T-helper 2 cell treated with Interferon-gamma antibody and Interleukin-4, amounts not matched to agents 100 ng/mL and 5 ng/mL, for 36 hours (primary cell): Measurements from ENCODE around the gene DEPDC5. TPM values are rescaled to one million over a fixed set of nuclear protein-coding genes. Genes with fewer than 3 reads are reported as not detected.
"Not testable (repeated sequence)": the region's sequence is repeated elsewhere in the genome, so short reads cannot be mapped to it uniquely, and the experiment has no call there.

Experiments used
- intact Hi-C: fragments of 100-400 bp; cut with micrococcal nuclease; formaldehyde crosslinking; loops from one replicate; pipeline ENCODE4 v1.15.1; 2023
- total RNA-seq: library from RNA; stranded (reverse); gene quantifications from 2 replicates; pipeline ENCODE4 v1.2.3, GENCODE V29; 2022

The DEPDC5 gene
- total RNA-seq, 1 donor from 2014 or later: 38.5 TPM

DNA sequence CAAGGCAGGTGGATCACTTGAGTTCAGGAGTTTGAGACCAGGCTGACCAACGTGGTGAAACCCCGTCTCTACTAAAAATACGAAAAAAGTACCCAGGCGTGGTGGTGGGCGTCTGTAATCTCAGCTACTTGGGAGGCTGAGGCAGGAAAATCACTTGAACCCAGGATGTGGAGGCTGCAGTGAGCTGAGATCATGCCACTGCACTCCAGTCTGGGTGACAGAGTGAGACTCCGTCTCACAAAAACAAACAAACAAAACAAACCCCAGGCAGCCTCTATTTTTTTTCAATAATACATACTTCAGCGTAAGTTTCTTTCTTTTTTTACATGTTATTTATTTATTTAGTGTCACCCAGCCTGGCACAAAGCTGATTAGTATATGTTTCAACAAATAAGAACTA, 60.1 kb downstream of the DEPDC5 start:
- intact Hi-C loops: not testable (repeated sequence)

DNA sequence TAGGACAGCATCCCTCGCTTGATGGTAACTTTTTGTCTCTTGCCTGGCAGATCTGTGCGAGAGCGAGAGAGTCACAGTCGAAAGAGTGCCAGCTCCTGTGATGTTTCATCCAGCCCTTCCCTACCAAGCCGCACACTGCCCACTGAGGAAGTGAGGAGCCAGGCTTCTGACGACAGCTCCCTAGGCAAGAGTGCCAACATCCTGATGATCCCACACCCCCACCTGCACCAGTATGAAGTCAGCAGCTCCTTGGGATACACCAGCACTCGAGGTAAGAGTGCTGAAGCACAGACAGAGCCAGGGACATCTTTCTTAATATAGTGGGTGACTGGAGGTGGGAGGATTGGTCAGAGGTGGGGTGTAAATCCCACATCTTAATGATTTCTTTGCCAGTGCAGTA, 61.1 kb downstream of the DEPDC5 start:
- intact Hi-C loops: no loop called here

DNA sequence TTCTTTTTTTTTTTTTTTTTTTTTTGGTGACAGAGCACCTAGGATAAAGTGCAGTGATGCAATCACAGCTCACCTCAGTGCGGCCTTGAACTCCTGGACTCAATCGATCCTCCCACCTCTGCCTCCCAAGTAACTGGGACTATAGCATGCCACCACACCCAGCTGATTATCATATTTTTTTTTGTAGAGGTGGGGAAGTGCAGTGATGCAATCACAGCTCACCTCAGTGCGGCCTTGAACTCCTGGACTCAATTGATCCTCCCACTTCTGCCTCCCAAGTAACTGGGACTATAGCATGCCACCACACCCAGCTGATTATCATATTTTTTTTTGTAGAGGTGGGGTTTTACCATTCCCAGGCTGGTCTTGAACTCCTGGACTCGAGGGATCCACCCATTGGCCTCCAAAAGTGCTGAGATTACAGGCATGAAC, 61.6 kb downstream of the DEPDC5 start:
- intact Hi-C loops: not testable (repeated sequence)

DNA sequence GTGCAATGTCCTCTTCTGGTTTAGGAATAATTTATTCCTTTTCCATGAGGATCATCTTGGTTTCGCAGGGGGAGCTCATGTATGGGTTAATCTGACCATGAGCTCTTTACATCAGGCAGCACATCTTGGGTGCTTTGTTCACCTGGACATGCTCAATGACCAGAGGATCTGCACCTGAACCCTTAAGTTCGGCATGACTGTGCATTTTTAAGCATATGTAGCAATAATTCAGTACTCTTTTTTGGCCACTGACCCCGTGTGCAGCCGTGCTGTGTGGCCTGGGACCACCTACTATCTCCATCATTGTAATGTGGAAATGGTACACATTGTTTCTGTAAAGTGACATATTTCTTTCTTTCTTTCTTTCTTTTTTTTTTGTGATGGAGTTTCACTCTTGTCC, 62.9 kb downstream of the DEPDC5 start:
- intact Hi-C loops: no loop called here

DNA sequence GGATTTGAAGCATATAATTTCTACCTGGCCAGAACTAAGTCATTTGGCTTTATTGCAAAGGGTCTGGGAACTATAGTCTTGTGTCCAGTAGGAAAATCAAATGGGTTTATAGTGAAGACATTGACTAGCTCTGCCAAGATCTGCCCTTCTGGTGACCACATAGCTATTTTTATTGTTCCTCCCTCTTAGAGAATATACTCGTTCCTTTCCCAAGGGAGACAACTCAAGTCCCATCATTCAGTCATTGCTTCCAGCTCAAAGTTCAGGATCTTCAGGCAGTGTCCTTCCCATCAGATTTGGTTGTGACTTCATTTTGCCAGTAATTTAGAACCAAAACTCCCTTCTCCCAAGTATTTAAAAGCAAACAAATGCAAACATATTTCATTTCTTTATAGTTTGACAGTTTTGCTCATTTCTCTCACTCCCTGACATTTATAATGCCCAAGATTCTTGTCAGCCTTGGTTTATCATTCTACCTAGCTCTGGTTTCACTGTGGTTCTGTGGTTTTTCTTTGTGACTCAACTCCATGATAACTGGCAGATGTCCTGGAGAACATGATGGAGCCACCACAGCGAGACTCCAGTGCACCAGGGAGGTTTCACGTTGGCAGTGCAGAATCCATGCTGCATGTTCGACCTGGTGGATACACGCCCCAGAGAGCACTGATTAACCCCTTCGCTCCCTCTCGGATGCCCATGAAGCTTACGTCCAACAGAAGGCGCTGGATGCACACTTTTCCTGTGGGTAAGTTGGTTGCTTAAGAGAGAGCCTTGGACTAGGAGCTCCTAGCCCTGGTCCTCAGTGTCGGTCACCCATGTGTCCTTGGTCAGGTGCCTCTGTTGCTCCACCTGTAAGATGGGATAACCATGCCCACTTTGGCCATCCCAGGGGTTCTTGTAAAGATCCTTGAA, 64.9 kb downstream of the DEPDC5 start:
- intact Hi-C loops: no loop called here

DNA sequence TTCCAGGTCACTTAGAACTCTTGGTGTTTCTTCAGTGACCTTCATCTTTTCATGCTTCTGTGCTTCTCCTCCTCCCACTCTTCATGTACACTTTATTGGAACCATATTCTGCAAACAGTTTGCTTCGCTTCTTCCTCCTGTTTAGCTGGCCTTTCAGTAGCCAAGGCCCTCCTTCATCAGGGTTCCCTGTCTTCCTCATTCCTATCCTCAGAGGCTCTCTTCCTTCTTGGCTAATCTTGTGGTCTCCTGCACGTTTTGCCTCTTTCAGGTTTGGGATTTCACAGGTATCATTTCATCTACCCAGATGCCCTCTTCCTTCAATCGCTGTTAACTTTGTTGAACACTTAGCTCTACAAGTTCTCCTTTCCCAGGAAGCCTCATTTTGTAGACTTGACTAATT, 66.8 kb downstream of the DEPDC5 start:
- intact Hi-C loops: no loop called here

DNA sequence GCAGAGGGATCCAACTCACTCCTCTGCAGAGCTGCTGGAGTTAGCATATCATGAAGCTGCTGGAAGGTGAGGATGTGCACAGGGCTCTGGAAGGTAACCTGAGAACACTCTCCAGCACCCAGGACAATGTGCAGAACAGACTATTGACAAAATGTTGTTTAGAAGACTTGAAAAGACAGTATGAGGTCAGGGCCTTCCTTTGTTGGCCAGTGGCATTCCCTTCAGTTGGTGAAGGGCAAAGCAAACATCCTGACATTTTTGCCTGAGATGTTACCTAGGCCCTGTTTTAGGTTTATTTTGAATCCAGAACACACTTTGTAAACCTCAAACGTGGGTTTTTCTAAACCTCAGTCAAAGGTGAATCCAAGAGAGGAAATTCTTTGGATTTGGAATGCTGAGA, 67.8 kb downstream of the DEPDC5 start:
- intact Hi-C loops: no loop called here

DNA sequence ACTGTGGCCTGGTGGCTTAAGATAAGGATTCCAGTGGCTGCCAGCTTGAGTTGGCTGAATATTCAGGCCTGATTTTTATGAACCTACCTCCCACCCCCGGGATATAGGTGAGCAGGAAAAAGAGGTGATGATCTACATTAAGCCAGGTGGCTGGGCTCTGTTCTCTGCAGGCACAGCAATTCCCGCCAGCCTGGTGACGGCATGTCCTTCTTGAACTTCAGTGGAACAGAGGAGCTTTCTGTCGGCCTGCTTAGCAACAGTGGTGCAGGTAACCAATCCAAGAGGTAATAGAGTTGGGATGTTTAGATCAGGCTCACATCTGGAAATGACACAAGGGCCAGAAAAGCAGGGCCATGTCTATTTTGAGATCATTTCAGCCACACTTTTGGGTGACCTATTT, 68.7 kb downstream of the DEPDC5 start:
- intact Hi-C loops: no loop called here

DNA sequence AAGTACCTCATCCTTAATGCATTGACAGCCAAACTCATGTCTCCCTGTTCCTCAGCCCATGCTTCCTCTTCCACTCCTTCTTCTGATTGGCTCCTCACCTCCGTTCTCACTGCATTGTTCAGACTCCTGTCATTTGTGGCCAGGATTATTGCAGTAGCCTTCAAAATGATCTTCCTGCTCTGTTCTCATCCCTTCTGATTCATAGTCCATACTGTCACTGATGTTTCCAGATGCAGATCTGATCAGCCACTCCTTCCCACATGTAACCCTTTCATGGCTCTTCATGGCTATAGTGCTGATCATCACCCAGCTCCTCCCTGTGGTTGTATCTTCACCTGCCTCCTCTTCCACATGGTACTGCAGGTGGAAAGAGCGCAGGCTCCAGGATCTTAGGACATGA, 71.7 kb downstream of the DEPDC5 start:
- intact Hi-C loops: no loop called here

DNA sequence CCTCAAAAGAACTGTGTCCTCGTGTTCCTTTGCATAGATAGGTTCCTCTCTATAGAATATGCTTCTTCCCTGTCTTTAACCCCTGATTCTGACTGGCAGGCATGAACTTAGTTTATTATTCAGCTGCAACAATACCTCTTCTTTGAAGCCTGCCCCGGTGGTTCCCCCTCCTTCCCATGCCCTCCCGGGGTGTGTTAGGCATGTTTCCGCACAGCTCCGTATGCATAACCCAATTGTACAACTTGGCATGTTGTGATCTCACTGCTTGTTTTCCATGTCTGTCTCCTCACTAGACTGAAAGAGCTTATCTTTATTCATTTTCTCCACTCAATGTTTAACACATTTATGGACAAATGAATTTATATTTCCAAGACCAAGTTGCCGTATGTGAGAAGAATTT, 72.6 kb downstream of the DEPDC5 start:
- intact Hi-C loops: no loop called here

DNA sequence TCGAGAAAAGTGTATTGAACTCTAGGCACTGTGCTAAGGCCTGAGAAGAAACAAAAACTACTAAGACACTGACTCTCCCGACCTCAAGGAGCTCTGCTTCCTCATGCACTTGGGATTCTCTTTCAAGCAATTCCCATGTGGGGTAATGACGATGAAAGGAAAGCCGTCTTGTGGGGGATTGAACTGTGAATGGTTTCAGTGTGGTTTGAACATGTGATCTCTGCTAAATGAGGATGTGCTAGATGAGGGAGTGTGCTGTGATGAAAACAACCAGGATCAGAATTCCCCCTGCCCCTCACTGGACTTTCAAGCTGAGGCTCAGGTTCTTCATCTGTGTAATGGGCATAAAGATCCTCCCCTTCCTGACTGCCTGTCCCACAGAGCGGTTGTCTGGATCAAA, 74.9 kb downstream of the DEPDC5 start:
- intact Hi-C loops: no loop called here

DNA sequence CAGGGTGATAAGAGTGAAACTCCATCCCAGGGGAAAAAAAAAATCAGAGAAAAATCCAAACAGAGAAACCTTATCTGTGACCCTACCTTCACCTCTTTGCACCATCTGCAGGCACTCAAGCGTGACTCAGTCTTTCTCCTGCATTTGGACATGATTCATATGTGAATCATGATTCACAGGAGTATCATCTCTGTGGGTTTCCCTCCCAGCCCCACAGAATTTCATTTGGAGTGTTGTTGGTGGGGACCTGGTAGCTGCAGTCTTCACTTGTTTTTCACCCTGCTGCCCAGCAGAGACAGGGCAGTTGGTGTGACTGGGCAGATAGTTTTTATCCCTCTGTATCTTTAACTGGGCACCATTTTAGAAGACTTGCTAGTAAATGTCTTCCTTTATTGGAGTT, 75.7 kb downstream of the DEPDC5 start:
- intact Hi-C loops: no loop called here

DNA sequence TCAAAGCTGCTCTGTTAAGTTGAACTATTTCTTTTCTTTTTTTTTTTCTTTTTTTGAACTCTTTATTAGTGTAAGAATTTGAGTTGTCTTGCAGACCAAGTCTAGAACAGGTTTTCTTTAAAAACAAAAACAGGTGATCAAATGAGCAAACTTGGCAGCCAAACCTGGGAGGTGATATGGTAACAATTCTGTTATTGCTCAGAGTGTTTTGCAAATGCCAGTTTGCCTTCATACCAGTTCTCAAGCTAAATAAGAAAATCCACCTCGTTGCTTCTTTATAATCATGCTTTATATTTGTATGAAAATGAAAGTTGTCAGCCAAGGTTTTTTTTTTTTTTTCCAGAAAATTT, 76.9 kb downstream of the DEPDC5 start:
- intact Hi-C loops: no loop called here

DNA sequence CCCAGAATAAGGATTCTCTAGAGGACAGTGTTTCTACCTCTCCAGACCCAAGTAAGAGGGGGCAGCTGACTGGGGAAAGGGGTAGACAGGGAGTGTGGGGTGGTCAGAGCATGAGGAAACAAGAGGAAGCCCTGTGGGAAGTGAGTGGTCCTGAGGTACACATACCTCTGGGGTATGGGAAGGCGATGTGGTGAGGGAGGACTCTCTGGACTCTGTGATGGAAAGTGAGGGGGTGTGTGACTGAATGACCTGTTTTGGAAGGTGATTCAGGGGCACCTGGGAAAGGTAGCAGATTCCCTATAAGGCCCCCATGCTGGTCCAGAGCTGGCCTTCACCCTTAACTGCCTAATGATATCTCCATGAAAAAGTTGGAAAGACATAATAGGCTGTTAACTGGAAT, 80.1 kb downstream of the DEPDC5 start:
- intact Hi-C loops: no loop called here

DNA sequence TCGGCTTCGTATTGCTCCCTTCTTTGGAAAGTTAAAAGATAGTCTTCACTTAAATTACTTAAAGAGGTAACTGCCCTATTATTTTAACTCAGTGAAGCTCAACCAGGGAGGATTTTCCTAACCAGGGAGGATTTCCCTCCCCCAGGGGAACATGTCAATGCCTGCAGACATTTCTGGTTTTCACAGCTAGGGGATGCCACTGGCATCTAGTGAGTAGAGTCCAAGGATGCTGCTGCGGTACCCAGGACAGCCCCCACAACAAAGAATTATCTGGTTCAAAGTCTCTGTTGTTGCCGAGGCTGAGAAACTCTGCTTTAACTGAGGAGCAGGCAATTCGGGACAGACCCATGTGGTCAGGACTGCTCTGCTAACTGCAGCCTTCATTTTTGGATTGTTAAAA, 82.2 kb downstream of the DEPDC5 start:
- intact Hi-C loops: no loop called here

DNA sequence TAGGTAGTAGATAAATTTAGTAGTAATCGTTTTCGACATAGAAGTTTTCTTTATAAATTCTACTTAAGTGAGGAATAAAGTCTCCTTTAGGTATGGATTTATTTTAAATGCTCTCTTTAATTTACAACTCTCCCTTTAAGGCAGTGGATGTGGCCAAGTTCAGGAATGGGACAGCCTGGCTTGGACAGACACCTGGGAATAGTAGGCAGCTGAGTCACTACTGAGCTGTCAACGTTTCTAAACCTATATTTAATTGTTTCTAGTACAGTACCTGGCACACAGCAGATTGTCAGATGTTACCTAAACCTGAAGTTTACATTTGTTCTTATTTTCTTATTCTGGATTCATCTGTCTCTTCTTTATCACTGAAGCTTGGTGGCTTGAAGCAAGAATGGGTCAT, 85.1 kb downstream of the DEPDC5 start:
- intact Hi-C loops: no loop called here

DNA sequence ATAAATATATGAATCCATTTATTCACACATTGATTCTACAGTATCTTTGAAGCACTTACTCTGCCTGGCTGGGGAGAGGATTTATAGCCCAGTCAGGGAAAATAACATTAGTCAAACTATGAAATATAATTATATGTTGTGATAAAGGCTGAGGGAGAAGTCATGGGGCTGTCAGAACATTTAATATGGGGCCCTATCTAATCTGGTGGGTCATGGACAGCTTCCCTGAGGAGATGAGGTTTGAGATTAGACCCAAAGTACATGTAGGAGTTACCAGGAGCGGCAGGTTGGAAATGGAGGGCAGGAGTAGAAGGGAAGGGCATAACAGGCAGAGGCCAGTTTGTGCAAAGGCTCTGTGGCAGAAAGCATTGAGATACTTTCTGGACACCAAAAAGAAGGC, 86.2 kb downstream of the DEPDC5 start:
- intact Hi-C loops: no loop called here

DNA sequence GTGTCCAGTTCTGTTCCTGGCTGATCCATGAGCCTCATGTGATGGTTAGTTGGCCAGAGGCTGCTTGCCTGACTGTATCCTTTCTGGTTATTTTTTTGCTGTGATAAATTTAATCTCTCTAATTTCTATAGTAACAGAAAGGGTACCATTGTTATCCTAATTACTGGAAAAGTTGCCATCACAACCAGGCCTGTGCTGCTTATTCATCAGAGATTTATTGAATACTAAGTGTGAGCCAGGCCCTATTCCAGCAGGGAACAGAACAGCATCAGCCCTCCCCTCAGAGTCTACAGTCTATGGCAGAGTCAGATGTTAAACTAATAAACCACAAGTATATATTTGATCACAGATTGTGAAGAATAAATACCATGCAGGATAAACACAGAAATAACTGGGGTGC, 86.8 kb downstream of the DEPDC5 start:
- intact Hi-C loops: no loop called here

DNA sequence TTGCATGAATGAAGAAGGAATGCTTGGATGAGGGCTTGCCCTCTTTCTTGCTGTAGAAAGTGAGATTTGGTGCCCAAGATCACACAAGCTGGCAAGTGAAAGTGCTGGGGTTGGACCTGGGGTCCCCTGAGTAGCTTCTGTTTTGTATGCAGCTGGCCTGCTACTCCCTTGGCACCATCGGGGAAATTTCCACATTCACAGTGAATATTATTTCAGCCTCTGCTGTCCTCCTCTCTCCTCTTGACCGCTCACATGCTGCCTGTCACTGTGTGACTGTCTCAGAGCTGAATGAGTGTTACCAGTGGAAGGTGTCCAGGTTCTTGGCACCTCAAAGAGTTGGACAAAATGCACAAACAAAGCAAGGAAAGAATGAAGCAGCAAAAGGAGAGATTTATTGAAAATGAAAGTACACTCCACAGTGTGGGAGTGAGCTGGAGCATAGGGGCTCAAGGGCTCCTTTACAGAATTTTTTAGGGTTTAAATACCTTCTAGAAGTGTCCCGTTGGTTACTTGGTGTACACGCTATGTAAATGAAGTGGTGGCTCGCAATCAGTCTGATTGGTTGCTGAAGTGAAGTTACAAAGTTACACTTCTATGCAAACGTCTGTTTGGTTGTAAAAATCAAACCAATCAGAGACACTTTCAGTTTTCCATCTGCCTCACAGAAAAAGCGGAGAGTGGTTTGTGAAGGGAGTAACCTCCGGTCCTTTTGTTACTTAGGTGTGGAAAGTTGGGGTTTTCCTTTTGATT, 87.4 kb downstream of the DEPDC5 start:
- intact Hi-C loops: no loop called here

DNA sequence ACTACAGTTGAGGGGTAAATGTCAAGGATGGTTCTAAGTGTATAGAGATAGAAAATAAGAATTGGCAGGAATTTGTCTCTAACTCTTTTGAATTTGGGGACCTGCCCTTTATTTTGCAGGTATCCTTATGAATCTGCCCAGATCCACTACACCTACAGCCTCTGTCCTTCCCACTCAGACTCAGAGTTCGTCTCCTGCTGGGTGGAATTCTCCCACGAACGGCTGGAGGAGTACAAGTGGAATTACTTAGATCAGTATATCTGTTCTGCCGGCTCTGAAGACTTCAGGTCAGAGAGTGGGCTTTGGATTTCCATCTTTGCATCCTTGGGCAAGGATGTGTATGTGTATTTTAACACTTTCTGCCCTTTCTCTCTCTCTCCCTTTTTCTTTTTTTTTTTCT, 89.7 kb downstream of the DEPDC5 start:
- intact Hi-C loops: no loop called here

DNA sequence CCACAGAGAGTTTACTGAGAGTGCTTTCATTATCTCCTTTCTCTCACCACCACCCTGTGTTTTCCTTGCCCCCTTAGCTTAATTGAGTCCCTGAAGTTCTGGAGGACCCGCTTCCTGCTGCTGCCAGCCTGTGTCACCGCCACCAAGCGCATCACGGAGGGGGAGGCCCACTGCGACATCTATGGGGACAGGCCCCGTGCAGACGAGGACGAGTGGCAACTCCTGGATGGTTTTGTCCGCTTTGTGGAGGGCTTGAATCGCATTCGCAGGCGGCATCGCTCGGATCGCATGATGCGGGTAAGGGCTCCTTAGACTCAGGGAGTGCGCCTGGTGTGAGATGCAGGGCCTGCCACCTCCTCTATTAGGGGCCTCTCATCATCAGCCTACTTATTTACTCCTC, 91.1 kb downstream of the DEPDC5 start:
- intact Hi-C loops: no loop called here

DNA sequence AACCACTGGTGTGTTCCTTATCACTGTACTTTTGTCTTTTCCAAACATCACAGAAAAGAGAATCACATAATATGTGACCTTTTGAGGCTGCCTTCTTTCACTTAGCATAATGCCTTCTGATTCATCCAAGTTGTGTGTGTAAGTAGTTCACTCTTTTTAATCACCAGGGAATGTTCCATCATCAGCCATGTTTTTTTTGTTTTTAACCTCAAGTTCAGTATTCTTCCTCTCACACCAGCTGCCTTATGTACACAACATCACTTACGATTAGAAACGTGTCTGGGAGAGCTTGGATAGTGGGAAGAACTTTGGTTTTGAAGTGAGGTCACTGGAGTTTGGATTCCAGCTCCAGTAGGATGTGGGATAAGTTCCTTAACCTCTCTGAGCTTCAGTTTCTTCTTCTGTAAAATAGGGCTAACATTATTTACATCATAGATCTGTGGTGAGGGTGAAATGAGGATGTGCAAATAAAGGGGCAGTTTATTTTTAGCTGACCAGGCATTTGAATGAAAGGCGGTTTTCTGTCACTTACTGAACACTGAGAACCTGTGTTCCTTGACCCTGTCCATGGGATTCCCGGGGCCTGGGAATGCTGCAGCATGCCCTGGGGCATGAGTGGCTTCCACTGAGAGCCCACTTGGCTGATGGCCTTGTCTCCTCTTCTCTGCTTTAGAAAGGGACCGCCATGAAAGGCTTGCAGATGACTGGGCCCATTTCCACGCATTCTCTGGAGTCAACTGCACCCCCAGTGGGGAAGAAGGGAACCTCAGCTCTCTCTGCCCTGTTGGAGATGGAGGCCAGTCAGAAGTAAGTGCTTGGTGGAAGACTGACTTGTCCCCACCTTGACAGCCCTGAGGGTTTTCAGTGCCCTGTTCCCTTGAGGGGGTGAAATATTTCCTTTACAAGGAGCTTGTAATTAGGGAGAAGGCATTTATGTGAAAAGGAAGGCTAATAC, 92.6 kb downstream of the DEPDC5 start:
- intact Hi-C loops: no loop called here
